OCI-M1 (cell line): ENCODE data around the gene MOCS1.

Experiments
- DNase-seq: peaks from one replicate; lab custom pipeline; 2025; lab: John Stamatoyannopoulos, UW

Gene MOCS1

DNA sequence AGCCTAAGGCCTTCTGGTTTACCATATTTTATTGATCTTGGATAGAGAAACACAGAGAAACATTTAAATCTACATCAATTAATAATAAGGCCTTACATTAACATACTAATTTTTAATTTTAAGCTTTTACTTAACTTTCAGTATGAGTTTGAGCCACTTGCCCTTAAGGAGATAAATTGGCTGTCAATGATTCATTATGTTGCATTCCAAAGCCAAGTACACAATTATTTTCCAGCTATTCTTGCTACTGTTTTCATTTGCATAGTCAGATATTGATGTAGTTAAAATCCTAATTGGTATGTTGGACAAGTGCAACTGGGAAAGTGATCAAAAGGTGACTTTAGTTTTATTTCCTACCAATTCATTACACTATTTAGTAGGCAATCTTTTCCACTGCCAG lies 58.2 kb downstream of the MOCS1 start:
- no peak for DNase-seq

DNA sequence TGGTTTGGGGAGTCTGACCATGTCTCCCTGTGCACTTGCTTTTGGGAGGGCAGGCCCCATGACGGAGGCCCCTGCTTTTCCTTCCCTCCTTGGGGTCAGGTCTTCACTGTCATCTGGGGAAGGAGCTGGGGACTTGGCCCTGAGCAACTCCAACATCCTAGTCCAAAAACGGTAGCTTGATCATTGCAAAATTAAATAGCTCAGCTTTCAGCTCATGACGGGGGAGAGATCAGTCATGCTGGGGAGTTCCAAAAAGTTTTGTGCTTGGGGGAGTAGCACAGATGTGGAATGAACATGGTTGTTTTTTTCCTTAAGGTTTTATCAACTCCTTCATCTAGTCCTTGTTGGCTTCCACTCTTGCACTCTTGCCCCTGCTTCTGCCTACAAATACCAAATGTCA lies 60.8 kb downstream of the MOCS1 start:
- DNase-seq, result no peak

GRCh38 chr6:39870950-39871349 lies 63.3 kb downstream of the MOCS1 start:
- no peak for DNase-seq

DNA sequence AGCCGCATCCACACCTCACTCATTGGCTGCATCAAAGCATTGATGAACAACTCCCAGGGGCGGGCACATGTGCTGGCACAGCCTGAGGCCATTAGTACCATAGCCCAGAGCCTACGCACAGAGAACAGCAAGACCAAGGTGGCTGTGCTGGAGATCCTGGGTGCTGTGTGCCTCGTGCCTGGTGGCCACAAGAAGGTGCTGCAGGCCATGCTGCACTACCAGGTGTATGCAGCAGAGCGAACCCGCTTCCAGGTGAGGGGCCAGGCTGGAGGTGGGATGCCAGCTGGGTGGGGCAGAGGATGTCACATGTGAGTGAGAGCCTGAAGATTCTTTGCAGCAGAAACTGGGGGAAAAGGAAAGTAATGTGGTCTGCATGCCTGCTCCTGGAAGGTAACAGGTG lies 66.7 kb downstream of the MOCS1 start:
- DNase-seq, result no peak

- DNase-seq, result peak; percentile 76
These were observed 69.0 kb downstream of the MOCS1 start for GRCh38 chr6:39865011-39865888.

GRCh38 chr6:39861663-39862062 lies 72.6 kb downstream of the MOCS1 start:
- DNase-seq, result no peak

GRCh38 chr6:39859025-39859424 lies 75.2 kb downstream of the MOCS1 start:
- no peak for DNase-seq

DNA sequence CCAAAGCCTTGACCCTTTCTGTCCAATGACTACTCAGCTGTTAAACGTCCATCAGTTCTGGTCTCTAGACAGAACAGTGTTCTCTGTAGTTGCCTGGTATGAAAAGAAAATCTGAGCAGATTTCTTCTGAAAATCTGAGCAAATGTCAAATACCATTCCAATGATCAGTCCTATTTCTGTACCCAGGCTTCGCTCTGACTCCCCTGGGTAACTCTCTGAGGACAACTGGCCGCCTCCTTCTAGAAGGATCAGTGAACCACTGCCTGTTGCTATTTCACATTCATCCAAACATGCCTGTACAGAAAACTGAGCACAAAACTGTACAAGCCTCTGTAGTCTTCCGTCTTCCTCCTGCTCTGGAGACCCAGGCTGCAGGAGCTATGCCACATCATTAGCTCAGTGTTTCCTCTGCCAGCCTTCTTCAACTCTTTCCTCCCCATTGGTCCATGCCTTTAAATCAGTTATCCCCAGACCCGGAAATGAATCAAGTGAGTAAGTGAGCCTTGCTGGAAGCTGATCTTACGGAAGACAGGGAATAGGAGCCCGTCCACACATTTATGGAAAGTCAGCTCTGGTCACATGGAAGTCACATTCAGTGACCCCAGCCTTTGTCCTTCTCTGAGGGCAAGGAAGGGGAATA lies 78.8 kb downstream of the MOCS1 start:
- no peak for DNase-seq
